PC-9 (cell line): ENCODE measurements around the gene VPS13D. TPM values are rescaled to one million over a fixed set of nuclear protein-coding genes. Genes with fewer than 3 reads are reported as not detected.

Experiments used
- BruUV-seq: library from RNA; stranded (reverse); fragments of 400-500 nt; replicated peaks from 2 replicates; lab custom pipeline; 2021; lab: Mats Ljungman, UMichigan
- CTCF ChIA-PET: fragments of 300-600 bp; sonication (Branson Sonifier 250); formaldehyde crosslinking; loops from one replicate; lab custom pipeline; 2022; ENCODE audit warnings: antibody characterized with exemption; lab: Charles Lee
- POLR2A ChIA-PET: fragments of 300-600 bp; sonication (Branson Sonifier 250); formaldehyde crosslinking; loops from one replicate; lab custom pipeline; 2022; ENCODE audit warnings: antibody characterized with exemption; ENCODE audit not compliant: unreplicated experiment; lab: Charles Lee
- DNase-seq, 2 experiments: peaks; one replicate each; pipeline versions ENCODE4 v3.0.0 to v3.0.0-alpha.2; 2015 to 2022; ENCODE audit warnings: mixed read lengths in 1 of 2
- H2AFZ ChIP-seq: fragments of 200-600 bp; sonication (generic); 2 replicates; pipeline ENCODE4 v1.8.1; 2017; ENCODE audit warnings: antibody characterized with exemption
- H3F3A ChIP-seq: fragments of 200-600 bp; sonication (generic); 2 replicates; pipeline ENCODE4 v1.8.1; 2017; ENCODE audit warnings: antibody characterized with exemption, mild to moderate bottlenecking, low read depth; ENCODE audit not compliant: insufficient read depth
- H3K27ac ChIP-seq: fragments of 200-600 bp; sonication (generic); 2 replicates; pipeline ENCODE4 v1.6.1; 2016; ENCODE audit warnings: mixed run types
- H3K27me3 ChIP-seq: fragments of 200-600 bp; sonication (generic); 2 replicates; pipeline ENCODE4 v1.6.1; 2016; ENCODE audit warnings: low read depth, mixed run types; ENCODE audit not compliant: insufficient read depth
- H3K36me3 ChIP-seq: fragments of 200-600 bp; sonication (generic); 2 replicates; pipeline ENCODE4 v1.6.1; 2016; ENCODE audit warnings: low read depth, mixed run types
- H3K4me1 ChIP-seq: fragments of 200-600 bp; sonication (generic); replicated peaks from 2 replicates; pipeline ENCODE4 v1.6.1; 2016; ENCODE audit warnings: mixed run types; ENCODE audit not compliant: insufficient read depth
- H3K4me2 ChIP-seq: fragments of 200-600 bp; sonication (generic); 2 replicates; pipeline ENCODE4 v1.6.1; 2017; ENCODE audit warnings: mixed run types
- H3K4me3 ChIP-seq: fragments of 200-600 bp; sonication (generic); 2 replicates; pipeline ENCODE4 v1.6.1; 2016; ENCODE audit warnings: mixed run types
- H3K79me2 ChIP-seq: fragments of 200-600 bp; sonication (generic); 2 replicates; pipeline ENCODE4 v1.6.1; 2017; ENCODE audit warnings: low read depth, mixed run types
- H3K9me2 ChIP-seq: fragments of 200-600 bp; sonication (generic); 2 replicates; pipeline ENCODE4 v1.8.1; 2017; ENCODE audit warnings: mild to moderate bottlenecking; ENCODE audit not compliant: insufficient read depth
- H3K9me3 ChIP-seq: fragments of 200-600 bp; sonication (generic); 2 replicates; pipeline ENCODE4 v1.8.1; 2016; ENCODE audit warnings: low read depth; ENCODE audit not compliant: insufficient read depth
- H4K20me1 ChIP-seq: fragments of 200-600 bp; sonication (generic); 2 replicates; pipeline ENCODE4 v1.8.1; 2017; ENCODE audit not compliant: insufficient read depth
- EZH2 ChIP-seq: fragments of 200-600 bp; sonication (generic); IDR thresholded peaks from 2 replicates; pipeline ENCODE4 v1.8.0; 2017; ENCODE audit warnings: antibody characterized with exemption, low read depth
- intact Hi-C: fragments of 100-400 bp; cut with micrococcal nuclease; formaldehyde crosslinking; loops from one replicate; pipeline ENCODE4 v1.10.0; 2022; ENCODE audit not compliant: unreplicated experiment
- total RNA-seq: library from RNA; stranded (reverse); gene quantifications from 2 replicates; pipeline ENCODE4 v1.2.3, GENCODE V29; 2021
- TF ChIP-seq, protein P1 (sequence below): fragments of 200-600 bp; sonication (generic); conservative IDR thresholded peaks from 2 replicates; pipeline ENCODE4 v1.6.1; 2017; ENCODE audit warnings: mixed run types, antibody characterized with exemption, mild to moderate bottlenecking, moderate library complexity

The VPS13D gene
- total RNA-seq, 1 experiment from 2014 or later, result 36.2 TPM

DNA sequence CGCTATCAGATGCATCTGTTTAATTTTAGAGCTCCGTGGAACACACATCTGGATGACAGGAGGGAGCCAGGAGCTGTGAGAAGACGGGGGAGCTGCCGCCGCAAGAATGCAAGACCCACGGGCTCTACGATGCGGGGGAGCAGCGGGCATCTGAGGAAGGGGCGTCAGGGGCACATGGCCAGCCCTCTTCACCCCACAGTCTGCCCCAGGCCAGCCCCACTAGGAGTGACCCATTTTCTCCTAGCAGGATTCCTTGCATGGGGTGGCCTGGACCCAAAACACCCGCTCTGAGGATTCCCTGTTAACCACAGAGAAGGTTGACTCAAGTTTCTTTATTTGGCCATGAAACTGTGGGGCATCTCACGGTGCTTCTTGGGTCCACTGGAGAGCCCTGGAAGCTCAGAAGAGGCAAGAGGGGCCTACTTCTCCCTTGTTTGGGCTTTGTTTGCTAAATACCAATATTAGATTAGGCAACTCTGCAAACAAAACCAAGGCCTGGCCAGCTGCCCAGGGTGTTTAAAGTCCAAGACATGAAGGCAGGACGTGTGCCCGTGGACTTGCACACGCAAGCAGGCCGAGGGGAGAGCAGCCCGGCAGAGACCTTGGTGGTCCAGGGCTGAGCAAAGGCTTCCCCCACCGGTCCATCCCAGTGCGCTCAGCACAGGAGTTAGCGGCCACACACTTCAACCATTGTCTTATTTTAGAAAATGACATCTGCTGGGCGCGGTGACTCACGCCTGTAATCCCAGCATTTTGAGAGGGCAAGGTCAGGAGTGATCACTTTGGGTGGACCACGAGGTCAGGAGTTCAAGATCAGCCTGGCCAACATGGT, 298.4 kb downstream of the VPS13D start:
- Histone ChIP-seq H3K36me3 (no peaks in the 10 kb centered on the region), H3K27me3 (no peaks in the 10 kb centered on the region), H3K9me2 (no peaks in the 10 kb centered on the region), H3K4me3 (no peak overlapping the region), H3K79me2 (no peaks in the 10 kb centered on the region), H3K27ac (peak overlapping the region; percentile 62), H3K4me1 (peaks cover 49% of the 10 kb centered on the region), H3K4me2 (peak overlapping the region; percentile 62), H4K20me1 (no peaks in the 10 kb centered on the region), H2AFZ (no peak overlapping the region), H3F3A (peaks cover 24% of the 10 kb centered on the region; the same call in 1 of the 2 replicates), H3K9me3 (no peaks in the 10 kb centered on the region)
- no peak for TF ChIP-seq EZH2
- CTCF ChIA-PET, result no interaction called here
- DNase-seq, result peak; percentile 37 to 82
- POLR2A ChIA-PET, result interaction anchor here (0.7 kb wide), 2 partner anchors 91 to 115 kb away, joined by 4 to 7 read pairs; no protein-coding TSS in a partner anchor
- no TSS peak for BruUV-seq
- intact Hi-C loops, result no loop called here

DNA sequence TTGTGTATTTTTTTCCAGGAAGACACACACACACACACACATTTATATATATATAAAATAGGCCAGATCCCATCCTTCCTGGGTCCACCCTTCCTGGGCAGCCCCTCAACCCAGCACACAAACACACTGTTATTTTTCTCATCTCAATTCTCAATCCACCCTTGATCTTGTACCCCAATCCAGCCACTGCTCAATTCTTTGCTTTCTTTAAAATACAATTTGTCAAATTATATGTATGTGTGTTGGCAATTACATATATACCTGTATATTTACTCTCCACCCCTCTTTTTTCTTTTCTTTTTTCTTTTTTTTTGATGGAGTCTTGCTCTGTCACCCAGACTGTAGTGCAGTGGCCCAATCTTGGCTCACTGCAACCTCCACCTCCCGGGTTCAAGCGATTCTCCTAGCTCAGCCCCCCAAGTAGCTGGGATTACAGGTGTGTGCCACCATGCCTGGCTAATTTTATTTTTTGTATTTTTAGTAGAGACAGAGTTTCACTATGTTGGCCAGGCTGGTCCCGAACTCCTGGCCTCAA, 299.9 kb downstream of the VPS13D start:
- no peak overlapping the region for H2AFZ ChIP-seq
- TF ChIP-seq, protein P1, sequence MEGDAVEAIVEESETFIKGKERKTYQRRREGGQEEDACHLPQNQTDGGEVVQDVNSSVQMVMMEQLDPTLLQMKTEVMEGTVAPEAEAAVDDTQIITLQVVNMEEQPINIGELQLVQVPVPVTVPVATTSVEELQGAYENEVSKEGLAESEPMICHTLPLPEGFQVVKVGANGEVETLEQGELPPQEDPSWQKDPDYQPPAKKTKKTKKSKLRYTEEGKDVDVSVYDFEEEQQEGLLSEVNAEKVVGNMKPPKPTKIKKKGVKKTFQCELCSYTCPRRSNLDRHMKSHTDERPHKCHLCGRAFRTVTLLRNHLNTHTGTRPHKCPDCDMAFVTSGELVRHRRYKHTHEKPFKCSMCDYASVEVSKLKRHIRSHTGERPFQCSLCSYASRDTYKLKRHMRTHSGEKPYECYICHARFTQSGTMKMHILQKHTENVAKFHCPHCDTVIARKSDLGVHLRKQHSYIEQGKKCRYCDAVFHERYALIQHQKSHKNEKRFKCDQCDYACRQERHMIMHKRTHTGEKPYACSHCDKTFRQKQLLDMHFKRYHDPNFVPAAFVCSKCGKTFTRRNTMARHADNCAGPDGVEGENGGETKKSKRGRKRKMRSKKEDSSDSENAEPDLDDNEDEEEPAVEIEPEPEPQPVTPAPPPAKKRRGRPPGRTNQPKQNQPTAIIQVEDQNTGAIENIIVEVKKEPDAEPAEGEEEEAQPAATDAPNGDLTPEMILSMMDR, result no peak
- no peak for TF ChIP-seq EZH2
- no peak for DNase-seq
- no peaks in the 10 kb centered on the region for H4K20me1 ChIP-seq
- no TSS peak for BruUV-seq
- H3K4me3 ChIP-seq, result no peak overlapping the region
- ChIA-PET POLR2A (no interaction called here), CTCF (no interaction called here)
- intact Hi-C loops, result no loop called here
- H3K27me3 ChIP-seq, result no peaks in the 10 kb centered on the region
- no peak overlapping the region for H3K4me2 ChIP-seq
- no peaks in the 10 kb centered on the region for H3K79me2 ChIP-seq
- peaks cover 27% of the 10 kb centered on the region; the same call in 1 of the 2 replicates for H3F3A ChIP-seq
- no peaks in the 10 kb centered on the region for H3K9me2 ChIP-seq
- peaks cover 49% of the 10 kb centered on the region for H3K4me1 ChIP-seq
- no peaks in the 10 kb centered on the region for H3K9me3 ChIP-seq
- H3K27ac ChIP-seq, result no peak overlapping the region
- no peaks in the 10 kb centered on the region for H3K36me3 ChIP-seq

- ChIA-PET POLR2A (no interaction called here), CTCF (no interaction called here)
- H3K9me3 ChIP-seq, result no peaks in the 10 kb centered on the region
- H3K4me1 ChIP-seq, result peaks cover 42% of the 10 kb centered on the region
- BruUV-seq, result no TSS peak
- no peak for TF ChIP-seq EZH2
- TF ChIP-seq, protein P1, result no peak
- H2AFZ ChIP-seq, result no peak overlapping the region
- no peaks in the 10 kb centered on the region for H3K27me3 ChIP-seq
- no peaks in the 10 kb centered on the region for H3K79me2 ChIP-seq
- DNase-seq, result no peak
- no peaks in the 10 kb centered on the region for H3K36me3 ChIP-seq
- peaks cover 22% of the 10 kb centered on the region; the same call in 1 of the 2 replicates for H3F3A ChIP-seq
- intact Hi-C loops, result no loop called here
- H3K4me2 ChIP-seq, result no peak overlapping the region
- H4K20me1 ChIP-seq, result no peaks in the 10 kb centered on the region
- no peaks in the 10 kb centered on the region for H3K9me2 ChIP-seq
- H3K27ac ChIP-seq, result no peak overlapping the region
- H3K4me3 ChIP-seq, result no peak overlapping the region
Measured at GRCh38 chr1:12530462-12531178, 300.8 kb downstream of the VPS13D start.
